Inferior parietal cortex (tissue), 1 donor: ENCODE results near the gene ZNF407.
"Not testable (repeated sequence)": the region's sequence is repeated elsewhere in the genome, so short reads cannot be mapped to it uniquely, and the experiment has no call there.

ENCODE experiments used
- DNase-seq: peaks from one replicate; pipeline ENCODE4 v3.0.0-alpha.2; 2016; ENCODE audit errors: extremely low spot score

ZNF407 gene

DNA sequence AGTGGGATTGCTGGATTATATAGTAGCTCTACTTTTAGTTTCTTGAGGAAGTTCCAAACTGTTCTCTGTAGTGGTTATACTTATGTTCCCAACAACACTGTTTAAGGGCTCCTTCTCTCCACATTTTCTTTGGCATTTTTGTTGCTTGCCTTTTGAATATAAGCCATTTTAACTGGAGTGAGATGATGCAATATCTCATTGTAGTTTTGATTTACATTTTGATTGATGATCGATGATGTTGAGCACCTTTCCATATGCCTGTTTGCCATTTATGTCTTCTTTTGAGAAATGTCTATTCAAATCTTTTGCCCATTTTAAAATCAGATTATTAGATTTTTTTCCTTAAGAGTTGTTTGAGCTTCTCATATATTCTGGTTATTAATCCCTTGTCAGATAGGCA lies 368.0 kb downstream of the ZNF407 start:
- no peak for DNase-seq

DNA sequence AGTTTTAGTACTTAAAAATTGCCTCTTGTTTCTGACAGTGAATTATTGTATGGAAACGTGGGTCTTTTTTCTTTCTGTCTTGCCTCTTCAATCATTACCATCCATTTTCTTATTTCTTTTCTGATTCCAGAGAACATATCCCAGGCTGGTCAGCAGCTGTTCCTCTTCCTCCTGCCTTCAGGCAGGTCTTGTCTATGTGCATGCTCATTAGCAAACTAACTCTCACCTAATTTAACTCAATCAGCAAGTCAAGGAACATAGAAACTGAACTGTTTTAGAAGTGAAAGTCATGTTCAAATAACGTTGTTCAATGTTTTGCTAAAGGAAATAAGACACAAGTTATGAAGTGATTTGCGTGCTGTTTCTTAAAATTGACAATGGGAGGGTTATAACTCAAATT lies 369.8 kb downstream of the ZNF407 start:
- DNase-seq = no peak

DNA sequence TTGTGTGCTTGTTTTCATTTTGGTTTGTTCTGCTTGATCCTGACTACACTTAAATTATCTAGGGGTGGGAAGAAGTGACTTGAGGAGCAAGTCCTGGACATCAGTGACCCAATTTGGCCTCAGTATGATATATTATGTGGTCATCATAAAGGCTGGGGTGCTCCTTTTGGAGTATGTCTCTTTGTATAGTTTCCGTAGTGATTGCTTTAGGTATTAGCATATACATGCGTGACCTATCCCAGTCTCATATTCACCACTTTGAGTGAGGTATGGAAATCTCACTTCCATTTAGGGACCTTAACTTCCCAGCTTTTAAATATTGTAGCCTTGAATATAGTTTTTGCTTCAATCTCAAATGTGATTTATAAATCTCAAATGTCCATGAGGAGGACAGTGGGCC lies 370.3 kb downstream of the ZNF407 start:
- DNase-seq = no peak

DNA sequence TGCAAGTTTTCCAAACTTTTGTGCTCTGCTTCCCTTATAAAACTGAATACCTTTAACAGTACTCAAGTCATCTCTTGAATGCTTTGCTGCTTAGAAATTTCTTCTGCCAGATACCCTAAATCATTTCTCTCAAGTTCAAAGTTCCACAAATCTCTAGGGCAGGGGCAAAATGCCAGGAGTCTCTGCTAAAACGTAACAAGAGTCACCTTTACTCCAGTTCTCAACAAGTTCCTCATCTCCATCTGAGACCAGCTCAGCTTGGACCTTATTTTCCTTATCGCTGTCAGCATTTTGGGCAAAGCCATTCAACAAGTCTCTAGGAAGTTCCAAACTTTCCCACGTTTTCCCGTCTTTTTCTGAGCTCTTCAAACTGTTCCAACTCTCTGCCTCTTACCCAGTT lies 373.7 kb downstream of the ZNF407 start:
- DNase-seq = not testable (repeated sequence)

DNA sequence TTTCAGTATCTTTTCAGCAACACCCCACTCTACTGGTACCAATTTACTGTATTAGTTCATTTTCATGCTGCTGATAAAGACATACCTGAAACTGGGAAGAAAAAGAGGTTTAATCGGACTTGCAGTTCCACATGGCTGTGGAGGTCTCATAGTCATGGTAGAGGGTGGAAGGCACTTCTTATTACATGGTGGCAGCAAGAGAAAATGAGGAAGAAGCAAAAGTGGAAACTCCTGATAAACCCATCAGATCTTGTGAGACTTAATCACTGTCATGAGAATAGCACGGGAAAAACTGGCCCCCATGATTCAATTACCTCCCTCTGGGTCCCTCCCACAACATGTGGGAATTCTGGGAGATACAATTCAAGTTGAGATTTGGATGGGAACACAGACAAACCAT lies 374.1 kb downstream of the ZNF407 start:
- not testable (repeated sequence) for DNase-seq

DNA sequence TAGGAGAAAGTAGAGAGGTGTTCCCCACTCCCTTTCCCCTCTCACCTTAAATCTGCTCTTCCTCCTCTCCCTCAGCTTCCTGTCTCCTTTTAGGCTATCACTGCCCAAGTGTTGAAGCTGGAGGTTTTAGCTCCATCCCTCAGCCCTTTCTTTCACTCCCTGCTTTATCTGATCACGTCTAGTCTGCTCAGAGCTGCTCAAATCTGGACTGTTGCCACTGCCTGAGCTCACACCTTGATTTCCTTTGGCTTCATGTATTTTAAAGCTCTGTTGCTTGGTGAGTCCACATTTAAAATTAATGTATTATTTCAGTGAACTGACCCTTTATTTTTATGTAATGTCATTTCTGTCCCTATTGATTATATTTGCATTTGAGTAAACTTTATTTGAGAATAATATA lies 374.7 kb downstream of the ZNF407 start:
- no peak for DNase-seq

DNA sequence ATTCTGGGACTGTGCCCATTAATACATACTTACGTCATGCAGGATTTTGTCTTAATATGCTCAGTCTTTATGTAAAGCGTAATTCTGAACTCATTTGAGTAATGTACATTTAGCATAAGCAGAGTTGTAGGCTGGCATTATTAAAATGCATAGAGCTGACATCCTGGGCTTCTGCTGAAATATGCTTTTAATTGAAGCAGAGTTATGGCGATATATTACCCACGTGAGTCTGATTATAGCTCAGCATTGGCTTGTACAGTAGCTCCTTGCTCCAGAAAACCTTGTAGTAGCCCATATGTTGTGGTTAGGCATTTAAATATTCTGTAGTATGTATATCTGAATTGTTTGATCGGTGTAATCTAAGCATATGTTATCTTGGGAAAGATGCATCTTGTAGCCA lies 377.3 kb downstream of the ZNF407 start:
- no peak for DNase-seq

DNA sequence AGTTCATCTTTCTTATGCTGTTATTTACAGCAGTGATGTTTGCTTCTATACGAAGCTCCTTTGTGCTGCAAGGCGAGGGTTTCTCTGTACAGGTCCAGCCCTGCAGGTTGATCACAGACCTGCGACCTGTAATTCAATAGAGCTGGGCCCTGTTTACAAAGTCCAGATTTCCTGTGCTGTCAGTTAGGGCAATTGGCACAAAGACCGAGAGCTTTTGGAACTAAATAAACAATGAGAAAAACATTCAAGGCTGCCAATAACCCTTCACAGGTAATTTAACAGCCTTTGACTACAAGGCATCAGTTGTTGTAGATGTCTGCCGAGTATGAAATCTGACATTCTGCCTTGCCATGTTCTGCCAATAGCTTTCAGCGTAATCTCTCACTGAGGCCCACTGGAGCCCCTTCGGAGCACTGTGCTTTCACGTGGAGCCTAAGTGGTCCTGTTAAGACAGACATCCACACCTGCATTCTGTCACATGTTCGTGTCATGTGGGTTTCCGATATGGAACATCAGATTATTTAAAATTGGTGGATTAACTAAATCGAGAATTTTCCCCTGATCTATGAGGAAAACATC lies 378.8 kb downstream of the ZNF407 start:
- DNase-seq = no peak

DNA sequence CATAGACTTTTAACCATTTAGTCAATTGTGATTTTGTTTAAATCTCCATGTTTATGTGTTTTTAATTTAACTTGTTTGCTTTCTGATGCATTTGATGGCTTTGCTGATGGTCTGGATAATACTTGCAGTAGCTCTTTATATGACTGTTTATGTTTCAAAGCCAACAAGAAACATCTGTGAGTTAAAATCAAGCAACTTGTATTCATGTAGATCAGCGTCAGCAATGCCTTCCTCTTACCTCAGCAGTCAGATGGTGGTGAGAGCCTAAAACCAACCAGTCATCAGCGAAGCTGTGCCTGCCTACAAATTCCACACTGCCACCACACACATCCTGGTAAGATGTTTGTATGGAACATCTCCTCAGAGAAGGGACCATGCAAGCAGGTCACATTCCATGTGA lies 379.4 kb downstream of the ZNF407 start:
- no peak for DNase-seq

DNA sequence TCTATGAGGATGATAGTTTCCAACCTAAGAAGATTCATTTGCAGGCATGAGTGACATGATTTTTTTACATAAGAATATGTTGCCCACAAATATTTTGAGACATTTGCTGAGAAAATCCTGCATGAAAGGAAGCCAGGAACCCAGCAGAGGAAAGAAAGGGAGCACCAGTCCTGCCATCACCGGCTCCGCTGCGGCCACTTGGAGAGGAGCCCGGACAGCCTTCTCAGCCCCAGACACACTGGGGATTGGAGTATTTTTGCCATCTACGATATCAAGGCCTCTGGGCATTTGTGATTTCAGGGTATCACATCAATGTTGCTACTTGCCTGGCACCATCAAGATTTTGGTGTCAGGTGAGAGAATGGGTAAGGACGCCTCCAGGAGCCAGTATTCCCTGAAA lies 383.0 kb downstream of the ZNF407 start:
- no peak for DNase-seq

DNA sequence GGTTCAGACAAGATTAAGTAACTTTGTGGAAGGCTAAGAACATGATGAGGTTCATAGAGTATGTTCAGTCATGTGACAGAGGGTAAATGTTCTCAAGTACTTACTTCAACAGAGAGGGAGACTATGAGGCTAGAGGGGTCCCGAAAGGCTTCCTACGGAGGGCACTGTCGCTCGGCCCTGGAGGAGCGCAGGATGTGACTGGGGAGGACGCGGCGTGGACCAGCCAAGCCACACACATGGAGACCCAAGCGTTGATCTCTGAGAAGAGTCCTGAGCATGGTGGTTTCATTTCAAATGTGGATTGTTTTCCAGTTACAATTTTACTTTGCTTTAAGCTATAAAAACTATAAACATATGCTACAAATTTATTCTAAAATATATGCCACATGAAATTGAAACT lies 383.8 kb downstream of the ZNF407 start:
- DNase-seq = no peak

DNA sequence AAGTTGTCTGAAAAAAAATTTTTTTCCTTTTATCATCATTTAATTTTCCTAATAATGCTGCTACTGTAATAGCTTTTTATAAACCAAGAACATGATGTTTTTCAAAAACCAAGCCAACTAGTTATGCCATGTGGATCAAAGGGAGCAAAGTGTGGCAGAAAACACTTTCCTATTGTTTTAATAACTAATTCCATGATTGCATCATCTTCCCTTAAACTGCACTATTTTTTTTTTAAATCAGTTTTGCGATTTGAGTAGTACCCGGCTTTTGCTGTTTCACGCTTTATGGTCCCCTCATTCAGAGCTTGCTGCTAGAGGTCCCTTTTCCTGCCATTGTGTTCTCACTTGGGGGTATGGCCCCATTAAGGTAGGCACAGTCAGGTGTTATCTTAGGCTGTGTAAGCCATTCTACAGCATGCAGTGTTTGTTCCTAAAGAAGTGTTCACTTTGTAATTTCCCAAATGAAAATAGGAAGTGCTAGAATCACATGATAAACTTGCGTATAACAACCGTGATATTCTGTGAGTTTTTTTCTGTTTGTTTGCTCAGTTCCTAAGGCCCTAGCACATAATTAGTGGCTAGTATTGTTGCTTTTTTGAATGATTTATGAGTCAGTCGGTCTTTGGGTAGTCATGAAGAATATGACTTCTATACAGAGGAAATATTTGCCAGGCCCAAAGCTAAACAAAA lies 385.4 kb downstream of the ZNF407 start:
- DNase-seq = no peak

DNA sequence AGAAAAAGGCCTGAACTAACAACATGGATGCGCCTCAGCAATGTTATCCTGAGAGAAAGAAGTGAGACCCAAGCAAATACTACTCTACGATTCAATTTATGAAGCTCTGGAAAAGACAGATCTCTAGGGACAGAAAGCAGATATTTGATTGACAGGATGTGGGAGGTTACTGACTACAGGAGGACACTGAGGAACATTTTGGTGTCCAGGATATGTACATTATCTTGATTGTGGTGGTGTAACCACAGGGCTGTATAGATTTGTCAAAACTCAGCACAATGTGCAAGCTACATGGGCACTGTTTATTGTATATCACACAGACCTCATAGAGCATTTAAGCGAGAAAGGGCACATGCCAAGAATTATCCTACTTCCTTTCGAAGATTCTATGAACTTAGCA lies 391.5 kb downstream of the ZNF407 start:
- no peak for DNase-seq

DNA sequence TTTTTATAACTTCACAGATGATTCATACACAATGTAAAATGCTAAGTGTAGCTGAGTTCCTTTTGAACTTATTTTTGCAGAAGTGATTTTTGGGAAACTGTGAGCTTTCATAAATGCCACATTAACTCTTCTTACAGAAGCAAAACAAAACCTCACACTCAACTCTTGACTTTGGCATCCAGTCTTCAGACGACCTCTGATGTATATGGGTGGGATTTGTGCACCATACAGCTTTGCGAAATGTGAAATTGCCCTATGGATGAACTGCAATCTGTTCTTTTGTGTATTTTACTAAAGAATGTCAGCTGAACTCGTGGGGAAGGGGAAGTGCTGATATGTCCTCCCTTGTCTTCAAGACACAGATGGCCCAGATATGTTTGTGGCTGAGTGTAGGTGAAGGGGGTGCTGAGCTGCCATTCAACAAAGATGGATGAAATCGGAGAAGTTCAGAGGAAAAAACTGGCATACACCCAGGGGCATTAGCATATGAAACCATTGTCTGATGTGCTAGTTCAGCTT lies 393.0 kb downstream of the ZNF407 start:
- no peak for DNase-seq

DNA sequence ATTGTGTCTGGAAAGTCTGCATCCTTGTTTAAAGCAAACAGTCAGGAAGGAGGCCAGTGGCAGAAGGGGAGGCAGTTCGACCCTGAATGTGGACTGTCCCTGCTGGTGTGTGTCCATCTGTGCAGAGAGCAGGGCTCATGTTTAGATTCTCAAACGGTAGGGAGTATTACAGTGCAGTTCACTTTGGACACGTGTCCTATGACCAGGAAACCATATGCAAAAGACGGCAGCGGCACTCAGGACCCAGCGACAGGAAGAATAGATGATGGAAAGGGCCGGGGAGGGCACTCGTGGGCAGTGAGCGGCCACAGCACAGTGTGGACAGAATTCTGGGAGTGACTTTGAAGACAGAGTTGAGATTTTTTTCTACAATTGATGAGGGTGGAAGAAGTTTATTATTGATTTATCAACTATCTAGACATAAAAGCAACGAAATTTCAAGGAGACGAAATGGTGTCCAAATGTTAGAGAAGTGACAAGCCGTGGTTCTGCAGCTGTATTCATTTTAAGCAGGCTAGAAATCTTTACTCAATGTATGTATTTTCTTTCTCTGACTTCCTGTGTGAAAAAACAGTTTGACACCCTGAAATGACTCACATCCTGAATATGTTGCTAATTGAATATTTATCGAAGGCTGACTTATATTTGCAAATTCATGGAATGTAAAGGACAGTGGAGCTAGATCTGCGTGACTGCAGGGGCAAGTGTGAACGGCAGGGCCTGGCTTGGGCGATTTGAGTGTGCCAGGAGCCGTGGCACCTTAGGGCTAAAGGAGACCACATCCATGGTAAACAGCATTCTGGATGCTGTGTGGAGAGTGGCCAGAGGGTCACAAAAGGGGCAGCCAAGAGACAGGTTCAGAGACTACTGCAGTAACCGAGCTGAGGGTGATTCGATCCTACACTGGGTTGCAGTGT lies 397.1 kb downstream of the ZNF407 start:
- DNase-seq = no peak

DNA sequence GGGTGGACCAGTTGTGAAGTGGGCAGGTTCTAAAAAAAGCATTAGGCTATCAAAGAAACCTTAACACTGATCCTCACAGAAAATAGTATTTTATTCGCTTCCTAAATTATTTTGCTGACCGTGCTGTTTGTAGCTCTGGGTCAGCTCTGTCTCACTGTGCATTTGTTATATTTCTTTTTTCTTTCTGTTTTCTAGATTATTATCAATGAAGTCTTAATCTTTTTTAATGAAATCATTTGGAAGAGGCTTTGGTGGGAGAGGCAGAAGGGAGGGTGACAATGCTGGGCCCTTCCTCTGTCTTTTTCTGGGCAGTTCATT lies 397.7 kb downstream of the ZNF407 start:
- DNase-seq = no peak

DNA sequence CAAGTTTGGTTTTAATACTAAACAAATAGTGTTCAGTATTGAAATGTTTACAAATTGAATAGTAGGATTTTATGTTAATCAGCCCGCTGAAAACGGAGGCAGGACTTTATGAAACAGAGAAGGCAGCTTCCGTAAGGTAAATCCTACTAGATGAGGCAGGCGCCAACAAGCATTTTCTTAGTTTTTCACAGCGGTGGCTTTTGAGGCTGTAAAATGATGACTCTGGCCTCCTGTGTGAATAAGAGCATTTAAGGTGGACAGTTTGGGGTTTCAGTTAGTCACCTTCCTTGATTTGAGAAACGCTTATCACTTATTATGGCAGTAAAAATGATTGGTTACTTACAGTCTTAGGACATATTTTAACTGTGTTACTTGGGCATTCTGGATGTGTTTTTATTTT lies 398.4 kb downstream of the ZNF407 start:
- no peak for DNase-seq

DNA sequence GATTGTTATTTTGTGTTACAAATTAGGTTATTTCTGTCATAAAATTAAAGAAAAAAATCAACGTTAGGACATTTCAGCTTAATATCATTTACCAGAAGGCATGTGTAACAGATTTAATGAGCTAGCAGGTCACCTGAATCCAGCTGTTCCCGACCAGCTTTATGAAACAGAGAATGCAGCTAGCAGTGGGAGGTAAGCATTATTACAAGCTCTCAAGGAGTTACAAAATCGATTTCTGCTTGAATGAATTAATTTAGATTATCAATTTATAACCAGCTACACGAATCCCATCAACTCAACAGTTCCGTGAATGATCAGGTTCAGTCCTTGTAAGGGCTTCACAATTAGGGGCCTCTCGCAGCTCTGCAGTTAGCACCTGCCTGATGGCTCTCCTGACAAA lies 399.3 kb downstream of the ZNF407 start:
- no peak for DNase-seq

DNA sequence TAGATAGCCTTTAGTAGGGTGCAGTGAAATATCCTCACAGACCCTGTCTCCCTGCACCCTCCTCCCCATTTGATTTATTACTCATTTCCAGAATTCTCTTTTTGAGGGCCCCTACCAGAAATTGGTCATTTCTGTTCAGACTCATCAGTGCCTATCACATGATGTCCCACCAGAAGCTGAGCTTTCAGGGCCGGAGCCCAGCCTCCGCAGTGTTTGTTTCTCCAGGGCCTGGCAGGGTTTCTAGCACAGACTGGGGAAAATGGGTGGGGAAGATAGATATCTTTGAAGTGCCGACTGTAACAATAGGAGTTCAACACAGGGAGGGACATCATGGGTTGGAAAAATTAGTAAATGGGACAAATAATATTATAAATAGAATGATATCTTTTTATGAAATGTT lies 403.2 kb downstream of the ZNF407 start:
- no peak for DNase-seq

DNA sequence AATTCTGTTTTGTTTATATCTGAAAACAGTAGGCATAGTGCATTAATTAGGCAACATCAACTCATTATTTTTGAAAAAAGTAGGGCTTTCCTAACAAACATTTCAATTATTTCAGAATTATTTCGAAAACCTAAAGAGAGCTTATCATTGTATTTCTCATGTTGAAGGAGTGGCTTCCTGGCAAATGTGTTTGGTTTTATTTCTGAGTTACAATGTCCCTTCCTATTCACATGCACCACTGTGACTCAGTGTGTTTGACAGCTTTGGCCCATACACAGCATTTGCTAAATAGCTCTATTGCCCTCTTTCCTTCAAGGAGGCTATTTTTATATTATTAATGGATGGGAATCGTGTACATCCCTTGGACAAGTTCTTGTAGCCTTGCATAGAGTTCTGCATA lies 405.4 kb downstream of the ZNF407 start:
- DNase-seq = no peak

DNA sequence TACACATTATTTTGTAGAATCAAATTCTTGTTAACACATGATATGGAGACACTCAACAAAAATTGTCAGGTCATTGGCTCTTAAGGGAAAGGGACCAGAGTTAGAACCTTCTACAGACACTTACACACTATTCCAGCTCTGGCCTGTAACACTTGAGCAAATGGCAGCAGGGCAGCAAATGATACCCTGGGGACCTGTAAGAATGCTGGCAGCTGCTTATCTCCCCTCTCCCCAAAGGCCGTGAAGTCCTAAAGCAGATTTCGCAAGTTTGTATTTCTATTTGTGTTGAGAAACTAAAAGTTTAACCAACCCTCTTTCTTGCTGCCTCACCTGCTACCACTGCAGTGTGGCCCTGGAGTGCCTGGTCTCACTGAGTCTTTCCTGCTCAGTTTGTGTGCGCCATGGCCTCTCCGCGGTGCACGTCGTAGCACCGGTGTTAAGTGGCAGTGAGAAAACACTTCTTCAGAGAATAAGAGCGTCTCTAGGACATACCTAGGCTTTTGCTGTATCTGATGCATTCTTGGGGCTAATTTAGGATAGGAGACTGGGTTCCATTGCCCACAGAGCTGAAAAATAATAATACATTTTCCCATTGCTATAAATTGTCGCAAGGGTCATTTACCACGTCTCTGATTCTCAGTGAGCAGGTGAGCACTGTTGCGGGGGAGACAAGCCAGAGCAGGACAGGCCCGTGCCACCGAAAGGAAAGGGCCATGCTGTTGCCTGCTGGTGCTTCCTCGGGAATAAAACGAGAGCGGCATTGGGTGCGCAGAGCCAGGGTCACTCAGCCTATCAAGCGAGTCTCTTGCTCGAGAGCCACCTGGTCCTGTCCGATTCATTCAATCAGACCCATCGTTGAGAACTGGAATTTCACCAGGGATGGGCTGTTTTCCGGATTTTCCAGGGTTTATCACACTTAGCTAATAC lies 406.4 kb downstream of the ZNF407 start:
- no peak for DNase-seq

DNA sequence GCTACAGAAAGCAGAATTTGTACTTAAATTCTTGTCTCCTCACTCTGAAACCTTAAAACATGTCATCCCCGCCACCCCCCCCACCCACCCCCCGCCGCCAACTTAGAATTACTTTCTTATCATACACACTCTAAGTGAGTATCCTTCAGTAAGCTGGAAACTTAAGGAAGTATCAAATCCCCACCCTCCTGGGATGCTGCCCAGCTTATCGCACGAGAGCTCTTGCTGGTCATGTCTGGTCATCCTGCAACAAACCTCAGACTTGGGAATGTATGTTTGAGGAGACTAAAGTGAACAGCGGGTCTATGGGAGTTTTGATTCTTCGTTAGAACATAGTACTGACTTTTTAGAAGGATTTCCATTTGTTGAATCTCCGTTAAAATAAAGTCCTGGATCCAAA lies 408.0 kb downstream of the ZNF407 start:
- DNase-seq = no peak
